Activated T-cell treated with anti-CD3 and anti-CD28 coated beads for 48 hours (primary cell): Measurements from ENCODE around the gene HMGN4.

ENCODE experiments used
- DNase-seq: peaks from one replicate; pipeline ENCODE4 v3.0.0-alpha.2; 2020; ENCODE audit warnings: low read depth

Gene HMGN4

DNA sequence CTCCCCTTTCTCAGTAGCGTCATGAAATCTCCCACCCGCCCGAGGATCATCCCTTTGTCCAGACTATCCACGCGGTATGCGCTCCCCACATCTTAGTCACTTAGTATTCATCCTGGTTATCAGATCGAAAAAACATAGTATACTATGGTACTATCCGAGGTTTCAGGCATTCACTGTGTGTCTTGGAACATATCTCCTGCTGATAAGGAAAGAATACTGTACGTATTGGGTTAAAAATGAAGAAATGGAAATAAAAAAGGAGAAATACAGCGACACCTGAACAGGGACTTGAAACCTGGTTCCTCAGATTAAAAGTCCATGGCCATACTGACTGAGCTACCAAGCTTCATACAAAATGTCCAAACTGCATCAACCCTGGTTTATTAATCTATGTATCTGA lies 14.0 kb downstream of the HMGN4 start:
- DNase-seq = no peak

DNA sequence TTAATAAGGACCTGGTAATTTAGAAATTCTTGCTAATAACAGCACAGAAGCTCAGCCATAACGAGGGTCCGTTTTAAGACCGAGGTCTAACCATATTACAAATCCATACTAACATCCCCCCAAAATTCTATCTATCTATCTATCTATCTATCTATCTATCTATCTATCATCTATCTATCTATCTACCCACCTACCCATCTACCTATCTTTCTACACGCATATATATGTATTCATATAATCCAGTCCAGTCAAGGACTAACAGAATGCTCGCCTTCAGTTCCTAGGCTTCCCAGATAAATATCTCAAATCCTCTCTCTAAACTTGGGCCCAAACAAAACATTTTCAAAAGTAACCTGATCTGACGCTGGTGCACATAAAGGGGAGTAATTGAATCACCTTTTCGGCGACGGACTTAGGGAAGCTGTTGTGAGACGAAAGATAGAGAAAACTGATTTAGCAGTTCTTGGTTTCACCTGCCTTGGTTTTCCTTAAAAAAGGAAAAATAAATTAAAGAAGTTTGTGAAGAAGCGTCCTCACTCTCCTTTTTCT lies 14.5 kb downstream of the HMGN4 start:
- no peak for DNase-seq

DNA sequence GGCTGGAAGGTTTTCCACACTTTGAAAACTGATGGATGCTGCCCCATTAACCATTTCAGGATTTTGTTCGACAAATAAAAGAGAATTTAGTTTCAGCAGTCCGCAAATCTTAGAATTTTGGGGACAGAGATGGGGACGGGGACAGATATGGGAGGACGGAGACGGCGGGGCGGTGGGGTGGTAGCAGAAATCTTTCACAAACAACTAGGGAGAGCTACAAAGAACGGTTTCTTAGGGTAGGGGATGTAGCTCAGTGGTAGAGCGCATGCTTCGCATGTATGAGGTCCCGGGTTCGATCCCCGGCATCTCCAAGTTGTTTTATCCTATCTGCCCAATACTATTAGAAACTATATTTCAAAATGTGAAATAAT lies 15.1 kb downstream of the HMGN4 start:
- peak; percentile 70 for DNase-seq

DNA sequence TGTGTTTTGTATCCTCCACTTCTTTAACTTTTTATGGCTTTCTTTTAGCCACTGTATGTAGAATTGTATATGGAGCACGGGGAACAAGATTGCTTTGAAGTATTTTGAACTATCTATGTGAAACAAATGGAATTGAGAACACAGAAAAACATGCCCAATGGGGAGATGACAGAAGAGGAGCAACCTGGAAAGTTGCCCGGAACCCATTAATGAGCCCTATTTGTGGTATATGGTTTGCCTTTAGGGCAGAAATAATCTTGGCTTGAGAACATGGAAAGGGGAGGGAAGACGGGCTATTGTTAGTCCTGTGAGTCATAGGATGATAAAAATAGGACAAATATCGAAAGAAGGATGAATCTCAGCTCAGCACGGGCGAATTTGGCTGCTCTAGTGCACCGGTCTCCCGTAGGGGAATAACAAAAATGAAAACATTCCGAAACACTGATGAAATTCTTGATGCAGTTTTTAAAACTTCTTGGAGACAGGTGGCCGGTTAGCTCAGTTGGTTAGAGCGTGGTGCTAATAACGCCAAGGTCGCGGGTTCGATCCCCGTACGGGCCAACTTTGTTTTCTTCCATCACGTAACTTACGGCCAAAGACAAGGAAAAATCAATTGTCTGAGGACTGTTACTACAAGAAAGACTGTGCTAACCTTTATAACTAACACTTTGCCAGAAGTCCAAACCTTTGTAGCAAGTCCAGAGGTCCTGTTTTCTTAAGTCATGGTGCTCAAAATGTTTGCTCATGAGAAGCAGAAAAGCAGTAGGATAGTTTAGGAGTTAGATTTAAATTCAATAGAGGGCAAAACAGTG lies 15.7 kb downstream of the HMGN4 start:
- DNase-seq = peak; percentile 73

DNA sequence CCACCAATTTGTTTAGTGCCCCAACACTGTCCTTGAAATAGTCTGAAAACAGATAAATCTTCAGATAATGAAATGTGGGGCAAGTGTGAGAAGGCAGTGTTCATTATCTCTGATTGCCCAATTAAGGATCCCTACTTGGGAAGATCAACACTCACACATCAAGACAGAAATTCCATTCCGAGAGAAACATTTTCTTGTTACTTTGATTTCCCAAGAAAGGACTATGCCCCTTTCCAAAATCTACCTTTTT lies 16.2 kb downstream of the HMGN4 start:
- no peak for DNase-seq

DNA sequence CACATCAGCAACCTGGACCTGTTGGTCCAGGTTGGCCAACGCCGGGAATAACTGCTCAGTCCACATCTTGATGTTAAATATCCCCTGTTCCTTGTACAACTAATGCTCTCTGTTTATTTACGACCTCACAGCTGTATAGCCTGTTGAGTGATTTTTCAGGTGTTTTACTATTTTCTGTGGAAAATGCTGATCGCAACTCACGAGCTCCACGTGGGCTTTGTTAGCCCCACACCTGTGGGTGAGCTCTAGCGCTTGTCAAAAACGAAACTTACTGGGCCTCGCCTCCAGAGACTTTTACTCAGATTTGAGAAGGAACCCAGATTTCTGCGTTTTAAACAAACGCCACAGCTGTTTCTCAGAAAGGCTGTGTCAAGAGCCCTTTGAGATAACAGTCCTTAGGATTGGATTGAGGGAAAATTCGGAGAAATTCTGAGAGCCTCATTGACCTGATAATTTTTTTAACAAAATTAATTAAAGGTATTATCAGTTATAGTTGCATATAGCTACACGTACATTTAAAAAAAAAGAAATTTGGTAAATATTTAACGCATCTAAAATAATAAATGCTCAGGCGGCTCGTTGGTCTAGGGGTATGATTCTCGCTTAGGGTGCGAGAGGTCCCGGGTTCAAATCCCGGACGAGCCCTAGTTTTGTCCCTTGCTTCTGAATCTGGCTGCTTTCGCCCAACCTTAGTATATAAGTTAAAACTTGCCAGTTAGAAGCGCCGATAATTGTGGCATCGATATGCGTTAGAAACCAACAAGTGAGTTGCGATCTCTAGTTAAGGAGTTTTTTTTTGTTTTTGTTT lies 16.7 kb downstream of the HMGN4 start:
- peak; percentile 63 for DNase-seq

DNA sequence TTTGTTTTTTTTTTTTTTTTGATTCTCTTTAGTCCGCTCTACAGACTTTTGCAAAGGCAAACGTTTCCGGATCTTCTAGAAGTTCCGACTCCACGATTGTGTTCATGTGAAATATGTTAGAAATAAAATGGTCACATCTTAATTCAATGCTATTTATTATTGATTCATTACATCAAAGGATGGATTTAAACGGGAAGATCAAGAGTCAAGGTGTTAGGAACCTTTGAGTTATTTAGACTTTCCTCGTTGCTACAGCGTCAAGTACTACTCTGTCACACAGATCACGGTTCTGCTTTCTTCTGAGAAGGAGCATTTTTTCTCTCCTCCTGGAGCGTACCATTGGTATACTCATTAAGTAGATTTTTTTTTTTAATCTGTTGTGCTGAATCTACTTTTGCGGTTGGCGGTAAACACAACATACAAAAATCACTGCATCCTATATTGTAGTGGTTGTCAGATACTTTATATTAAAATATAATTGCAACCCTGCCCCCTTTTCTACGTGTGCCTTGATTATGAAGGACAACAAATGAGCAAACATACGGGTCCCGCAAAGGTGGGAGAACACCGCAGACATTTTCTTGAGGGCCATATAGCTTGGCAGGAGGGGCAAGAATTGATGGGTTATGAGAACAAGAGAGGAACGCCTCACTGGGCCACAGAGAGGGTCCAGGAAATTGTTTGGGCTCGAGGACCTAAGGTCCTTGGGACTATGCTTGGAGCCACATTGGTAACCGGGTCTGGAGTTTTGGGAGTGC lies 17.5 kb downstream of the HMGN4 start:
- no peak for DNase-seq

DNA sequence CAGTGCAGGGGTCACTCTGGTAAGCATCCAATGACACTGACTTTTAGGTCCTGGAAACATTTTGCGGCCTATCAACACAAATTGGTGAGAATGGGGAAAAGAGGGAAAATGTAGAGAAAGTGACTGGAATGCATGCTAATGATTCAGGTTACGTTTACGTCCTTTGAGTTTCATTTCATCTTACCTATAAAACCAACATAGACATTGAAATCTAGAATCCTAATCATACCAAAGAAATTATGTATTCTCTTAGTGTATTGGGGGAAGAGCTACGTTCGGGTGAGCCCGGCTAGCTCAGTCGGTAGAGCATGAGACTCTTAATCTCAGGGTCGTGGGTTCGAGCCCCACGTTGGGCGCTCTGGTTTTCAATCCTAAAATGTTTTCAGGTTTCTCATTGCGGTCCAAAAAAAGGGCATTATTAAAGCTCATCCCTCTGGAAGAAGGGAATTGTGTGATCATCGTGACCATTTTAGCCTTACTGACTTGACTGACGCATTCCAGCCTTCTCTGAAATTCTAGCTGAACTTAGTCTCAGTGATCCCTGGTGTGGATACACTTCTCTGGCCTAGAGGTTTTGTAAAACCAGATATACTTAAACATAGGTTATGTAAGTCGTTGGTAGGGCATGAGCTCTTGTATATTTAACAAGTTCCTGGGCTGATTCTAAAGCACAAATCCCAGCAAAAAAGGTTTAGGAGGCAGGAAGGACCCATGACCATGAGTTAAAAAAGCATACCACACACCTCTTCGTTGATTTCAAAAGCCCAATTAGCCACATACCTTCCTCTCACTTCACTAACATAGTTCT lies 18.3 kb downstream of the HMGN4 start:
- peak; percentile 59 for DNase-seq

DNA sequence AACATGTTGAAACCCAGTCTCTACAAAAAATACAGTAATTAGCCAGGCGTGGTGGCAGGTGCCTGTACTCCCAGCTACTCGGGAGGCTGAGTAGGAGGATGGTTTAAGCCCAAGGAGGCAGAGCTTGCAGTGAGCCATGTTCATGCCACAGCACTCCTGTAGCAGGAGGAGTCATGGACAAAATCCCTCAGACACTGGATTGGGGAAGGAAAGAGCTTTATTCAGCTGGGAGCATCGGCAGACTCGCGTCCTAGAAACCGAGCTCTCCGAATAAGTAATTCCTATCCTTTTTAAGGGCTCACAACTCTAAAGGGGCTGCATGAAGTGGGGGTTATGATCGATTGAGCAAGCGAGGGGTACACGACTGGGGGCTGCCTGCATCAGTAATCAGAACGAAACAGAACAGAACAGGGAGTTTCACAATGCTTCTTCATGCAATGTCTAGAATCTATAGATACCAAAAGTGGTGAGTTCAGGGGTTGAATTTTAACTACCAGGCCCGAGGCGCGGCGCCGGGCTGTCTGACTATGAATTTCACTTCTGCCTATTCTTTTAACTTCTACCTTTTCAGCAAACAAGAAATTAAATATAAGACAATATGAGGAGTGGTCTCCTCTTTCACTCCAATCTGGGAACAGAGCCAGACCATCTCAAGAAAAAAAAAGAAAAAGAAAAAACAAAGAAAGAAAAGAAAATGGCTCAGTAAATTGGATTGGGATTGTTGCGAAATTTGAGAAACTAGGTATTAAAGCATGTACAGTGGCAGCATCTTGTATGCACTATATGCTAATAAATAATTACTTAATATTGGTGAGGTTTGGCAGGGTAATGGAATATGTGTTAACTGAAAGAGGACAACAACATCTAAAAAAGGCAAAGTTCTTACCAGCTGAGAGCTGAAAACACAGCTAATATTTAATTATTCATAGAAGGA lies 23.6 kb downstream of the HMGN4 start:
- no peak for DNase-seq

DNA sequence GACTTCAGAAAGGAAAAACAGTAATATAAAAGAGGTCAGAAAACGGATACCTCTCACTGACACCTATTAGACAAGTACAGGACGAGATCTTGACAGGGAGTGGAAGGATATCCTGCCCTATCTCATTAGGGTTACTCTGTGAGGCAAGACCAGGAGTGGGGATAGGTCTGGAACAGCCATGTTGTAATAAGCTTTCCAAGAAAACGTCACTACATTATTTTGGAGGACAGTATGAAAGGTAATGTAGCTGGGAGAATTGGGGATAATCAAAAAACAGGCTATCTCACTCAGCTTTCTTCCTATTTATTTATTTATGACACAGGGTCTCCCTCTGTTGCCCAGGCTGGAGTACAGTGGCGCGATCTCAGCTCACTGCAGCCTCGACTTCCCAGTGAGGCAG lies 25.3 kb downstream of the HMGN4 start:
- DNase-seq = no peak

DNA sequence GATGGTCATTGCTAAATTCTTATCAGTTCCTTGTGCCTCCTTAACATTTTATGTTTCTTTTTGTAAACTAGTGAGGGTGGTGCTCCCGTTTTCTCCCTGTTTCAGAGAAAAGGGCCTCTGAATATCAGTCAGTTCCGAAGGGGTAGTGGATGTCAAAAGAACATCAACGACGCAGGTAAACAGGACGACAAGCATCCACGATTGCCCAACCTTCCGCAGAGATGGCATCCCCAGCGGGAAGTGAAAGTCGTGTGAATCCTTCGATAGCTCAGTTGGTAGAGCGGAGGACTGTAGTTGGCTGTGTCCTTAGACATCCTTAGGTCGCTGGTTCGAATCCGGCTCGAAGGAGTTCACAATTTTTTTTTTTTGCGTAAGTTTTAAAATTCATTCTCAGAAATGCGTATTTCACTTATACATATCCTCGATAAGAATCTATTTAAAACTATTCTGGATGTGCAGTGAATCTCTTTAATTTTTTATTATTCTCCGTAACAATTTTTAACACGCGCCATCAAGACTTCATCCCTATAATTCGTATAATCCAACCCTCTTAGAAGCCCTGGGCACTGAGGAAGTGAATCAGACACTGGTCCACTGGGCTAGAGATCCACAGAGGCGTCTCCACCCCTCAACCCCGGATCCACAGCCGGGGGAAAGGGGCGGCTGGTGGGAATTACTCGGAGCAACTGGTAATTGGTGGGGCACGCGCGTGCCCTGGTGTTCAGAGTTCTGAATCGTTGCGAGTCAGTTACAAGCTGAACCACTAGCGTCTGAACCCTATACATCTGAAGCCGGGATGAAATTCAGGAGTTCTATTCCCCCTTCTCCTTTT lies 30.7 kb downstream of the HMGN4 start:
- DNase-seq = peak; percentile 94

DNA sequence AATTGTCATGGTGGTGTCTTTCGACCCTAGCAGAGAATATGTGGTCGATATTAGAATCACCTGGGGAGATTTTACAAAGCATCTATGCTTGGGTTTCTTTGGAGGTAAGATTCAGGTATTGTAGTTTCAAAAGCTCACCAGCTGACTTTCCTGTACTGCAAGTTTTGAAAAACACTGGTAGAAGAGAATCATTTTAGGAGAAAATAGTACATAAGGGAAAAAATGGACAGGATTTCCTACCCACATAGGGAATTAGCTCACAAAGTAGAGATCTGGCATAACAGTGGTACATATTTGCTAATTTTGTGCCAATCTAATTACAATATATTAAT lies 31.2 kb downstream of the HMGN4 start:
- DNase-seq = no peak

DNA sequence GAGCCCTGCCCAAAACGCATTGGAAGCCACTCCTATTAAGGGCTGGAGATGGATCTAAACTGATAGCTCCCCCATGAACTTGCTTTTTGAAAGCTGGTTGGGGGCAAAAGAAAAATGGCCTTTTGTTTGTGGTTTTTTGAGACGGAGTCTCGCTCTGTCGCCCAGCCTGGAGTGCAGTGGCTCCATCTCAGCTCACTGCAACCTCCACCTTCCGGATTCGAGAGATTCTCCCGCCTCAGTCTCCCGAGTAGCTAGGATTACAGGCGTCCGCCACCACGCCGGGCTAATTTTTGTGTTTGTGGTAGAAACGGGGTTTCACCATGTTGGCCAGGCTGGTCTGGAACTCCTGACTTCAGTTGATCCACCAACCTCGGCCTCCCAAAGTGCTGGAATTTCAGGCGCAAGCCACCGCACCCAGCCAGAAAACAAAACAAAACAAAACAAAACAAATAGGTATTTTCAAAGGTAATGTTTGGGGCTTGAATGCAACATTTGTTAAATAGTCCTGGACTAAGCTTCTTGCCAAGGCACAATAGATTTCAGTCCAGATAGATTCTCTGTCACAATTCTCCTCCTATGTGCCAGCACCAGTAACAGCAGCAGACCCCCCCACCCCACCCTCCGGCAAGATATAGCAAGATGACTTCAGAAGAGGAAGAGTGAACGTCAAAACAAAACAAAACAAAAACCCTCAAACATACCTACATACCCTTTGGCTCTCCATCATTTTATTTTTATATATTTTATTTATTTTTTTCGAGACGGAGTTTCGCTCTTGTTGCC lies 32.1 kb downstream of the HMGN4 start:
- no peak for DNase-seq

DNA sequence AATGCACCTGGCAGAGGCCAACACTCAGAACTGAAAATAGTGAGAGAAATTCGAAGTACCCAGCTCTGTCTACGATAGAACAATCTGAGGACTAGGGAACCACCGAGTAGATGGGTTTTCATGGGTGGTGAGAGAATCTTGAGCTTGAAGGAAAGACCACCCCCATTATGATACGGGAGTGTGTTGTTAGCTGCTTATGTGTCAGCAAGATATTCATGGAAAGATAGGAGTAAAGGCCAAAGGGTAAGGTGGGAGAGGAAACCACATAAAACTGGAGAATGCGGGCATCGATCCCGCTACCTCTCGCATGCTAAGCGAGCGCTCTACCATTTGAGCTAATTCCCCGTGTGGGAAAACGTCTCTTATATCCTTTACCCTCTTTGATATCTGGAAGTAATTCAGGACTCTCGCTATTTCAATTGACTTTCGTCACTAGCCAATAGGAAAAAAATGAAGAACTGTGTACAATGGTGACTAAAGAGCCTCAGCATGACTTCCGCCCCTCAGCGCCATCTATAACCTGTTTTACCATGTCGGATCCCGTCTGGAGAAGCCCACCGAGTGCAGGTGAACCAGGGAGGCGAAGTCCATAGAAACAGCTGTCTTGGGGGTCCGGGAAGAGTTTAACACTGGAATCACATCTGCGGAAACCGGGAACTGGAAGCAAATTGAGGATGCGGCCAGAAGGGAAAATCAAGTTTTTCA lies 33.6 kb downstream of the HMGN4 start:
- DNase-seq = peak; percentile 57

DNA sequence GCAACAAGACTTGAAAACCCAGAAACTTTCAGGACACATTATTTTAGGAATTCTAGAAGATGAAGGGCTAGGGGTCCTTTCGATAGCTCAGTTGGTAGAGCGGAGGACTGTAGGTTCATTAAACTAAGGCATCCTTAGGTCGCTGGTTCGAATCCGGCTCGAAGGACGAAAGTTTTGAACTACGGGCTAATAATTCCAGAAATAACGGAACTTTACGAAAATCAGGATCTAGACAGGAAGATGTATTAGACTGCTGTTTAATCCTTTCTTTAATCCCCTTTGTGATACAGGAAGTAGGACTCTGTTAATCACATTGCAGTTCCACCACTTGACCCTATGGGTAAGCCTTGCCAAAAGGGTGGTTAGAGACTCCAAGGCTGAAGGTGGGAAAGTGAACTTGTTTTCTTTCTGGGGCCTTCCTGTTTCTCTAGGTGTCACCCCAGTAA lies 37.4 kb downstream of the HMGN4 start:
- DNase-seq = no peak

DNA sequence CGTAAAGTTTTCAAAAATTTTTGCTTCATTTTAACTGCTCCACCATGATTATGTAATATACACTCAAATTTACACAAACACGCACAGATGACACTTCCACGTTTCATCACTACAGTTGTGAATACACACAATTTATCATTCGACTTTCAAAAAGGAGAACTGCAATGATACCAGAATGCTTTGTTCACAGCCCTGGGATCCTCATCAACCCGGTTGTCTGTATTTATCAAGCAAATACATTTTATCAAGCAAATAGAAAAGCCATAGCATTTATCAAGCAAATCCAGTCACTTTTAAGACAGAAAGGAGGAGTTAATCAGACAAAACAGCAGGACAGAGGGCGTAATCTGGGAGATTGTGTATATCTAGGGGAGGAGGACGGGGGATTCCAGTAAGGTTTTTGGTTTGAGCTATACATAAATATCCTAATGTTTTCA lies 38.3 kb downstream of the HMGN4 start:
- no peak for DNase-seq

DNA sequence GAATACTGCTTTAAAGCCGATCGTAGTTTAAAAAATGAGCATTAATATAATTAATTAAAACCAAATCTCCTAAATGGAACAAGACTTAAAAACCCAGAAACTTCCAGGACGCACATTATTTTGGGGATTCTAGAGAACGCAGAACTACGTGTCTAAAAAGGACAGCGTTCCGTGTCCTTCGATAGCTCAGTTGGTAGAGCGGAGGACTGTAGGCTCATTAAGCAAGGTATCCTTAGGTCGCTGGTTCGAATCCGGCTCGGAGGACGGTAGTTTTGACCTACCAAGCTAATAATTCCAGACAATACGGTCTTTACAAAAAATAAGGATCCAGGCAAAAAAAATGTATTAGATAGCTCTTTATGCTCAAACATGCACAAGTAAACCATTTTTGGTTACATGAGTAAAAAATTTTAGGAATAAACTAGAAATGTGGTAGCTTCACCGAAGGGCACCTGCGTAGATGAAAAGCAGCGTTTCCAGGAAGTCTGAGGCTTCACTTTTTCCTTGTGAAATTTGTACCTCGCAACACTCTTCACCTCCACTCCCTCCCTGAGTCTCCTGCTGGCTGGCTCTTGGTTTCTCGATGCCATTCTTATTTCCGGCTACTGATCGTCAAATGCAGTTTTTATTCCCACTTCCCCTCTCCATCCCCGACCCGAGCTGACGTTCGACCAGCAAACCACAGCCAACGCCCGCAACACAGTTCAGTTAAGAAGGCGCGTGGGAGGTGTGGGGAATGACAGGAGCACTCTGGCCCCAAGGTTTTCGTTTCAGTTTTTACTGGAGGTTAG lies 39.0 kb downstream of the HMGN4 start:
- DNase-seq = peak; percentile 71

DNA sequence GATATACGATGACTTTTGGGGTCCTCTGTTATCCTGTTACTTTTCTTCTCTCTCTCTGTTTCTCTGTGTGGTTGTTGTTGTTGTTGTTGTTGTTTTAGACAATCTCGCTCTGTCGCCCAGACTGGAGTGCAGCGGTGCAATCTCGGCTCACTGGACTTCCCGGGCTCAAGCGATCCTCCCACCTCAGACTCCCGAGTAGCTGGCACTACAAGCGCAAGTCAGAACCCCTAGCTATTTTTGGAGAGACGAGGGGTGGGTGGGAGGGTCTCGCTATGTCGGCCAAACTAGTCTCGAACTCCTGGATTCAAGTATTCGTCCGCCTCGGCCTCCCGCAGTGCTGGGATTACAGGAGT lies 39.5 kb downstream of the HMGN4 start:
- no peak for DNase-seq
